ENCODE data around the gene CCL19. TPM values are rescaled to one million over a fixed set of nuclear protein-coding genes. Genes with fewer than 3 reads are reported as not detected.

CCL19 gene
- total and polyA plus RNA-seq, 3 experiments from 2014 or later = not detected

- H3K4me3 Mint-ChIP-seq = no peak overlapping the region
- Histone ChIP-seq H3K4me3 (ENCODE audit: low read length) (no peak overlapping the region), H3K36me3 (ENCODE audit: insufficient read depth, low read length) (no peaks in the 10 kb centered on the region), H3K4me1 (ENCODE audit: insufficient read depth, low read length) (no peaks in the 10 kb centered on the region), H3K27ac (ENCODE audit: low read depth, low read length) (no peak overlapping the region), H3K27me3 (ENCODE audit: insufficient read depth, low read length, poor library complexity, severe bottlenecking) (no peaks in the 10 kb centered on the region), H3K9me3 (ENCODE audit: low read length) (no peaks in the 10 kb centered on the region)
- no peak overlapping the region for H3K27ac Mint-ChIP-seq
- POLR2A ChIA-PET = no interaction called here
- H3K36me3 Mint-ChIP-seq = peaks cover 0 to 2% (median 0%) of the 10 kb centered on the region in 3 donors
- no peaks in the 10 kb centered on the region for H3K4me1 Mint-ChIP-seq
- H3K27me3 Mint-ChIP-seq = peaks cover 2 to 16% of the 10 kb centered on the region in 2 donors
- CTCF ChIA-PET = no interaction called here
- H3K9me3 Mint-ChIP-seq = no peaks in the 10 kb centered on the region
- no peak for DNase-seq
Measured at GRCh38 chr9:34684145-34684544, 6.9 kb downstream of the CCL19 start.

GRCh38 chr9:34675869-34676268 lies 15.2 kb downstream of the CCL19 start:
- Histone ChIP-seq H3K27ac (ENCODE audit: low read depth, low read length) (no peak overlapping the region), H3K4me3 (ENCODE audit: low read length) (no peak overlapping the region), H3K27me3 (ENCODE audit: insufficient read depth, low read length, poor library complexity, severe bottlenecking) (no peaks in the 10 kb centered on the region), H3K4me1 (ENCODE audit: insufficient read depth, low read length) (no peaks in the 10 kb centered on the region), H3K9me3 (ENCODE audit: low read length) (no peaks in the 10 kb centered on the region), H3K36me3 (ENCODE audit: insufficient read depth, low read length) (no peaks in the 10 kb centered on the region)
- CTCF ChIA-PET = interaction anchor here (1.0 to 2.9 kb wide), 5 partner anchors 11 to 29 kb away, joined by 3 to 10 read pairs (median 5); partner anchors contain the start of gene GALT
- Mint-ChIP-seq H3K27me3 (peaks cover 0 to 3% of the 10 kb centered on the region in 2 donors), H3K9me3 (no peaks in the 10 kb centered on the region), H3K27ac (peak overlapping the region in 2 of 8 donors; percentile 38 to 49), H3K4me1 (no peaks in the 10 kb centered on the region), H3K36me3 (no peaks in the 10 kb centered on the region), H3K4me3 (no peak overlapping the region)
- POLR2A ChIA-PET = no interaction called here
- no peak for DNase-seq

DNA sequence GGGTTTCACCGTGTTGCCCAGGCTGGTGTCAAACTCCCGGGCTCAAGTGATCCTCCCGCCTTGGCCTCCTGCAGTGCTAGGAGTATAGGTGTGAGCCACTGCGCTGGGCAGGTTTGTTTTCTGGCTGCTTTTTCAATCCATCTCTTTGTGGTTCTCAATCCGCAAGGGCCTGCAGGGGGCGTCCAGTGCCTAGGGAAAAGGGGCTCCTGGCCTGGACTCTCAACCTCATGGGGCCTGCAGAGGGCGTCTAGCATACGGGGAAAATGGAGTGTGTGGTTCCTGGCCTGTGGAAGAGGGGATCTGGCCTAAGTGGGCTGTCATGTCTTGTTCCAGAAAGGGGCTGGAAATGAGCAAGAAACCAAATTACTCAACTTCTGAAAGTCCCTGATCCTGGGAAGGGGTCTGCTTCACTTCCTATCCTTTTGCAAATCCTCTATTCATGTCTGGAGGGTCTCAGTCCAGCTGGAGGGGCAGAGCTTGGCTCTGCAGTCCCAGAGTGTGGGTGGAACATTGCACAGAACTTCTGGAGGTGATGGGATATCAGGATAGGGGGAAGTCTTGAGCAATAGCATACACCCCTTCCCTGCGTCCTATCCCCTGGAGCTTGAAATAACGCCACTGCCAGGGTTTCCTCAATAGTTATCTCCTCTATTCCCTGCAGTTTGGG lies 15.9 kb downstream of the CCL19 start:
- ChIA-PET CTCF (interaction anchor here (0.8 to 2.9 kb wide), 6 partner anchors 11 to 28 kb away, joined by 3 to 10 read pairs (median 4); partner anchors contain the start of gene GALT), POLR2A (no interaction called here)
- peaks cover 0 to 3% (median 0%) of the 10 kb centered on the region in 5 donors for H3K9me3 Mint-ChIP-seq

GRCh38 chr9:34674440-34674839 lies 16.6 kb downstream of the CCL19 start:
- Mint-ChIP-seq H3K4me1 (no peaks in the 10 kb centered on the region), H3K27me3 (peaks cover 0 to 3% of the 10 kb centered on the region in 2 donors), H3K9me3 (peaks cover 0 to 7% (median 0%) of the 10 kb centered on the region in 5 donors), H3K27ac (peak overlapping the region in 1 of 8 donors; percentile 90), H3K4me3 (no peak overlapping the region), H3K36me3 (peaks cover 0 to under 1% (median 0%) of the 10 kb centered on the region in 3 donors)
- no peaks in the 10 kb centered on the region for H3K9me3 ChIP-seq (ENCODE audit: low read length)
- H3K4me1 ChIP-seq (ENCODE audit: insufficient read depth, low read length) = no peaks in the 10 kb centered on the region
- H3K27me3 ChIP-seq (ENCODE audit: insufficient read depth, low read length, poor library complexity, severe bottlenecking) = no peaks in the 10 kb centered on the region
- no peak overlapping the region for H3K4me3 ChIP-seq (ENCODE audit: low read length)
- ChIA-PET POLR2A (no interaction called here), CTCF (interaction anchor here (0.8 to 2.9 kb wide), 3 partner anchors 10 to 28 kb away, joined by 3 to 10 read pairs (median 4); partner anchors contain the start of gene GALT)
- H3K27ac ChIP-seq (ENCODE audit: low read depth, low read length) = no peak overlapping the region
- no peaks in the 10 kb centered on the region for H3K36me3 ChIP-seq (ENCODE audit: insufficient read depth, low read length)
- no peak for DNase-seq

More for the DNA sequence above, 15.9 kb downstream of the CCL19 start:
- Mint-ChIP-seq H3K27ac (no peak overlapping the region), H3K4me3 (no peak overlapping the region), H3K27me3 (peaks cover 0 to 3% of the 10 kb centered on the region in 2 donors), H3K36me3 (no peaks in the 10 kb centered on the region), H3K4me1 (no peaks in the 10 kb centered on the region)
- Histone ChIP-seq H3K4me3 (ENCODE audit: low read length) (no peak overlapping the region), H3K27me3 (ENCODE audit: insufficient read depth, low read length, poor library complexity, severe bottlenecking) (no peaks in the 10 kb centered on the region), H3K27ac (ENCODE audit: low read depth, low read length) (no peak overlapping the region), H3K9me3 (ENCODE audit: low read length) (no peaks in the 10 kb centered on the region), H3K4me1 (ENCODE audit: insufficient read depth, low read length) (no peaks in the 10 kb centered on the region), H3K36me3 (ENCODE audit: insufficient read depth, low read length) (no peaks in the 10 kb centered on the region)
- DNase-seq = peak; percentile 15 to 70 (median 24)

GRCh38 chr9:34671307-34671706 lies 19.8 kb downstream of the CCL19 start:
- Histone ChIP-seq H3K9me3 (ENCODE audit: low read length) (no peaks in the 10 kb centered on the region), H3K36me3 (ENCODE audit: insufficient read depth, low read length) (no peaks in the 10 kb centered on the region), H3K4me1 (ENCODE audit: insufficient read depth, low read length) (peaks cover under 1% of the 10 kb centered on the region), H3K27me3 (ENCODE audit: insufficient read depth, low read length, poor library complexity, severe bottlenecking) (no peaks in the 10 kb centered on the region), H3K4me3 (ENCODE audit: low read length) (no peak overlapping the region), H3K27ac (ENCODE audit: low read depth, low read length) (no peak overlapping the region)
- Mint-ChIP-seq H3K36me3 (peaks cover 4 to 6% (median 5%) of the 10 kb centered on the region in 3 donors), H3K27ac (no peak overlapping the region), H3K4me3 (no peak overlapping the region), H3K4me1 (peaks cover 0 to 9% (median 2%) of the 10 kb centered on the region in 3 donors), H3K9me3 (peaks cover 0 to 11% (median 4%) of the 10 kb centered on the region in 5 donors), H3K27me3 (peaks cover 0 to 2% of the 10 kb centered on the region in 2 donors)
- POLR2A ChIA-PET = no interaction called here
- DNase-seq = no peak
- CTCF ChIA-PET = no interaction called here

DNA sequence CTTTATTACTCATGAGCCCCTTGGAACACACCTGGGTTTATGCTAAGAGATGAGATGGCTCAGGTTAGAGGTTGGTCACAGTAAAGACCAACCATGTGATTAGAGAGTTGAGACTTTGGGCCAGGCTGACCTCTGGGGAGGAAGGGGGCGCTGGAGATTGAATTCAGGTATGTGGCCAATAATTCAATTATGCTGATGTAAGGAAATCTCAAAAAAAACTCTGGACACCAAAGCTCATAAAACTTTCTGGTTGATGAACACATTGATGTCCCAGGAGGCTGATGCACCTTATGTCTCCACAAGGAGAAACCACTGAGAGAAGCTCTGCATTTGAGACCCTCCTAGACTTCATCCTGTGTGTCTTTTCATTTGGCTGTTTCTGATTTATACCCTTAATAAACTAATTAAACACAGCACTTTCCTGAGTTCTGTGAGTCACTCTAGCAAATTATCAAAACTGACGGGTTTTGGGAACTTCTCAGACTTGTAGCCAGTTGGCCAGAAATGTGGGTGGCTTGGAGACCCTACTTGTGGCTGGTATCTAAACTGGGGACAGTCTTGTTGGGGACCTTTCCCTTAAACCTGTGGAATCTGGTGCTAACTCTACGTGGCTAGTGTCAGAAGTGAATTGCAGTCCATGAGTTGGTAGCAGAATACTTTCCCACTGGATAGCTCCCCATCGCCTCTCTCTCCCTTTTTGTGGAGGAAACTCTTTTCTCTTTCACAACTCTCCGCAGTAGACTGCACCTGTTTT lies 21.1 kb downstream of the CCL19 start:
- Histone ChIP-seq H3K9me3 (ENCODE audit: low read length) (no peaks in the 10 kb centered on the region), H3K4me1 (ENCODE audit: insufficient read depth, low read length) (peaks cover 9% of the 10 kb centered on the region), H3K4me3 (ENCODE audit: low read length) (no peak overlapping the region), H3K27ac (ENCODE audit: low read depth, low read length) (no peak overlapping the region), H3K27me3 (ENCODE audit: insufficient read depth, low read length, poor library complexity, severe bottlenecking) (no peaks in the 10 kb centered on the region), H3K36me3 (ENCODE audit: insufficient read depth, low read length) (no peaks in the 10 kb centered on the region)
- Mint-ChIP-seq H3K36me3 (peaks cover 4 to 6% (median 5%) of the 10 kb centered on the region in 3 donors), H3K4me1 (peaks cover 5 to 16% (median 6%) of the 10 kb centered on the region in 3 donors), H3K27me3 (peaks cover 0 to 6% of the 10 kb centered on the region in 2 donors), H3K4me3 (no peak overlapping the region), H3K9me3 (peaks cover 0 to 11% (median 4%) of the 10 kb centered on the region in 5 donors), H3K27ac (peak overlapping the region in 2 of 8 donors; percentile 8 to 30)
- ChIA-PET CTCF (interaction anchor here (1.0 to 1.6 kb wide), 2 partner anchors 33 to 377 kb away, joined by 4 to 5 read pairs; no protein-coding TSS in a partner anchor), POLR2A (no interaction called here)
- DNase-seq = no peak

GRCh38 chr9:34665381-34666250 lies 25.5 kb downstream of the CCL19 start:
- H3K36me3 ChIP-seq (ENCODE audit: insufficient read depth, low read length) = no peaks in the 10 kb centered on the region
- peak; percentile 84 to 93 (median 86) for DNase-seq
- no peaks in the 10 kb centered on the region for H3K9me3 ChIP-seq (ENCODE audit: low read length)
- peaks cover 0 to 11% (median 4%) of the 10 kb centered on the region in 5 donors for H3K9me3 Mint-ChIP-seq
- H3K4me1 Mint-ChIP-seq = peaks cover 34 to 55% (median 41%) of the 10 kb centered on the region in 3 donors
- peak overlapping the region; percentile 87 to 99 (median 98) for H3K27ac Mint-ChIP-seq
- H3K27me3 ChIP-seq (ENCODE audit: insufficient read depth, low read length, poor library complexity, severe bottlenecking) = no peaks in the 10 kb centered on the region
- ChIA-PET POLR2A (interaction anchor here (0.7 to 3.0 kb wide), 5 partner anchors 19 to 53 kb away, joined by 3 to 20 read pairs (median 3); partner anchors contain the start of genes DCTN3, GALT and RPP25L), CTCF (interaction anchor here (1.1 to 5.0 kb wide), 9 partner anchors 10 to 49 kb away, joined by 3 to 54 read pairs (median 10); partner anchors contain the start of genes GALT, IL11RA and SIGMAR1)
- H3K4me3 ChIP-seq (ENCODE audit: low read length) = peak overlapping the region; percentile 87
- H3K4me1 ChIP-seq (ENCODE audit: insufficient read depth, low read length) = peaks cover 48% of the 10 kb centered on the region
- H3K27me3 Mint-ChIP-seq = peaks cover 0 to 4% of the 10 kb centered on the region in 2 donors
- peak overlapping the region; percentile 96 for H3K27ac ChIP-seq (ENCODE audit: low read depth, low read length)
- peak overlapping the region; percentile 82 to 97 (median 89) for H3K4me3 Mint-ChIP-seq
- H3K36me3 Mint-ChIP-seq = peaks cover 5 to 14% (median 13%) of the 10 kb centered on the region in 3 donors
